ENCODE data around the gene DNAJC16. TPM values are rescaled to one million over a fixed set of nuclear protein-coding genes. Genes with fewer than 3 reads are reported as not detected.

DNAJC16 gene
- total and polyA plus RNA-seq, 2 of the 4 experiments (the other 2 are of a cell fraction) = 8.0 to 13.1 TPM

- Histone ChIP-seq H3K4me2 (ENCODE audit: low read depth, low read length) (no peak overlapping the region), H3K27me3 (ENCODE audit: control insufficient read depth, insufficient read depth, low read length) (no peaks in the 10 kb centered on the region), H2BK15ac (ENCODE audit: low read depth, low read length) (no peak overlapping the region), H3K56ac (ENCODE audit: extremely low read depth, insufficient read depth, low read length) (no peak overlapping the region), H3K4ac (ENCODE audit: low read depth, low read length) (no peak overlapping the region), H2AK9ac (replicated peaks; ENCODE audit: low read depth, low read length, poor library complexity) (no peak overlapping the region), H4K5ac (ENCODE audit: low read depth, low read length) (no peak overlapping the region), H3K23ac (ENCODE audit: low read depth, low read length) (no peak overlapping the region), H3K18ac (ENCODE audit: low read depth, low read length) (no peak overlapping the region), H3K4me1 (ENCODE audit: control insufficient read depth, insufficient read depth, low read length) (peaks cover 6% of the 10 kb centered on the region), H3K14ac (replicated peaks; ENCODE audit: low read depth, low read length) (no peak overlapping the region), H3K9ac (ENCODE audit: low read depth, low read length) (no peak overlapping the region), H4K8ac (ENCODE audit: low read depth in 2 of 2, low read length in 2 of 2) (no peak overlapping the region), H2BK120ac (ENCODE audit: low read depth, low read length) (no peak overlapping the region), H3K9me1 (ENCODE audit: insufficient read depth, low read length) (peaks cover 6% of the 10 kb centered on the region), H2AFZ (replicated peaks; ENCODE audit: low read length, poor library complexity) (no peak overlapping the region), H4K20me1 (ENCODE audit: insufficient read depth, low read length) (no peaks in the 10 kb centered on the region; the same call in 1 of the 2 replicates), H2BK20ac (ENCODE audit: low read depth, low read length) (no peak overlapping the region), H3K79me1 (ENCODE audit: low read depth in 1 of 2, low read length in 2 of 2) (peaks cover 6 to 9% of the 10 kb centered on the region in 2 experiments; a peak in 3 of 4 replicates), H3K4me3 (ENCODE audit: insufficient read depth, low read depth, low read length) (no peak overlapping the region), H2BK5ac (ENCODE audit: low read depth, low read length, poor library complexity, severe bottlenecking) (no peak overlapping the region), H3K27ac (ENCODE audit: insufficient read depth, low read length) (no peak overlapping the region), H3K36me3 (ENCODE audit: control insufficient read depth, insufficient read depth, low read length) (peaks cover 24% of the 10 kb centered on the region), H3K9me3 (ENCODE audit: control insufficient read depth, insufficient read depth, low read length) (no peaks in the 10 kb centered on the region), H4K91ac (ENCODE audit: insufficient read depth, low read depth, low read length) (no peak overlapping the region), H2AK5ac (ENCODE audit: low read depth, low read length) (no peak overlapping the region)
- in situ Hi-C loops (cut with MboI; ENCODE audit: low sequenced_read_pairs) (no loop called here), dilution Hi-C loops (cut with HindIII; ENCODE audit: low sequenced_read_pairs, unreplicated experiment) (no loop called here), intact Hi-C loops (cut with micrococcal nuclease) (no loop called here)
- DNase-seq (no peak), ATAC-seq (ENCODE audit: low read depth) (no peak)
- TF ChIP-seq MAFK (IDR thresholded peaks at IDR 0.05; ENCODE audit: low read depth, low read length) = no peak
- TF ChIP-seq CHD1 (IDR thresholded peaks at IDR 0.05; ENCODE audit: low read depth, low read length) = no peak
- TF ChIP-seq FOS (IDR thresholded peaks at IDR 0.05; ENCODE audit: low read depth, low read length) = no peak
- TF ChIP-seq MXI1 (IDR thresholded peaks at IDR 0.05; ENCODE audit: borderline replicate concordance, low read depth, low read length) = no peak
- TF ChIP-seq RFX5 (IDR thresholded peaks at IDR 0.05; ENCODE audit: low read depth, low read length) = no peak
- no TSS peak for BruUV-seq (replicated peaks)
- ChIA-PET POLR2A (ENCODE audit: unreplicated experiment) (no interaction called here), CTCF (interaction anchor here (0.6 kb wide), 1 partner anchor 8 kb away, joined by 3 read pairs; no protein-coding TSS in a partner anchor)
- WGBS, 2 experiments (ENCODE audit: extremely low coverage in 2 of 2, insufficient read length in 1 of 2) = no CpG with 5 or more reads among the region's 2 CpGs
Measured at GRCh38 chr1:15546641-15547040, 20.0 kb downstream of the DNAJC16 start.

Measured in IMR-90 (cell line).